Progenitor cell of endocrine pancreas (in vitro differentiated cells): ENCODE measurements around the gene SMAD3. TPM values are rescaled to one million over a fixed set of nuclear protein-coding genes. Genes with fewer than 3 reads are reported as not detected.

Experiments used
- DNase-seq: peaks from one replicate; pipeline ENCODE4 v3.0.0; 2021; ENCODE audit warnings: low spot score; ENCODE audit not compliant: unreplicated experiment
- H3K27ac Mint-ChIP-seq: 2 replicates; pipeline ENCODE4 v1.8.0; 2021; ENCODE audit warnings: mild to moderate bottlenecking, moderate library complexity, mixed read lengths
- H3K27me3 Mint-ChIP-seq: 2 replicates; pipeline ENCODE4 v1.8.0; 2021; ENCODE audit warnings: mixed read lengths
- H3K36me3 Mint-ChIP-seq: 2 replicates; pipeline ENCODE4 v1.8.0; 2022; ENCODE audit warnings: mixed read lengths; ENCODE audit not compliant: insufficient read depth
- H3K4me1 Mint-ChIP-seq: 2 replicates; pipeline ENCODE4 v1.8.0; 2021; ENCODE audit warnings: low read depth, mixed read lengths
- H3K4me3 Mint-ChIP-seq: 2 replicates; pipeline ENCODE4 v1.8.0; 2021; ENCODE audit warnings: low read depth, mild to moderate bottlenecking, moderate library complexity, mixed read lengths
- H3K9me3 Mint-ChIP-seq: 2 replicates; pipeline ENCODE4 v1.8.0; 2021; ENCODE audit warnings: low read depth, mixed read lengths
- CTCF ChIP-seq: fragments of 200-600 bp; sonication (generic); IDR thresholded peaks from one replicate; pipeline ENCODE4 v1.5.0; 2021; ENCODE audit warnings: antibody characterized with exemption, mild to moderate bottlenecking; ENCODE audit not compliant: unreplicated experiment
- total RNA-seq: library from RNA; stranded (reverse); gene quantifications from 2 replicates; pipeline ENCODE4 v1.2.1, GENCODE V29; 2021

Gene SMAD3
- total RNA-seq, 1 donor from 2014 or later: 51.3 TPM

- Mint-ChIP-seq H3K36me3 (no peaks in the 10 kb centered on the region), H3K9me3 (no peaks in the 10 kb centered on the region), H3K27me3 (no peaks in the 10 kb centered on the region), H3K4me1 (peaks cover 22% of the 10 kb centered on the region), H3K4me3 (no peak overlapping the region), H3K27ac (no peak overlapping the region)
- no peak for DNase-seq
- no peak for TF ChIP-seq CTCF
These were observed 36.7 kb downstream of the SMAD3 start for GRCh38 chr15:67101911-67102598.

- no peak for DNase-seq
- no peak for TF ChIP-seq CTCF
- Mint-ChIP-seq H3K27me3 (no peaks in the 10 kb centered on the region), H3K27ac (no peak overlapping the region), H3K9me3 (no peaks in the 10 kb centered on the region), H3K36me3 (no peaks in the 10 kb centered on the region), H3K4me1 (peaks cover 27% of the 10 kb centered on the region), H3K4me3 (no peak overlapping the region)
These were observed 37.2 kb downstream of the SMAD3 start for GRCh38 chr15:67102599-67102929.

GRCh38 chr15:67103021-67103420, 37.6 kb downstream of the SMAD3 start:
- Mint-ChIP-seq H3K36me3 (no peaks in the 10 kb centered on the region), H3K27ac (peak overlapping the region; percentile 0), H3K4me3 (no peak overlapping the region), H3K9me3 (no peaks in the 10 kb centered on the region), H3K4me1 (peaks cover 30% of the 10 kb centered on the region), H3K27me3 (no peaks in the 10 kb centered on the region)
- no peak for TF ChIP-seq CTCF
- DNase-seq: no peak

- no peaks in the 10 kb centered on the region for H3K9me3 Mint-ChIP-seq
- H3K27ac Mint-ChIP-seq: peak overlapping the region; percentile 19
- no peaks in the 10 kb centered on the region for H3K36me3 Mint-ChIP-seq
- H3K4me3 Mint-ChIP-seq: no peak overlapping the region
- no peak for DNase-seq
- TF ChIP-seq CTCF: no peak
- no peaks in the 10 kb centered on the region for H3K27me3 Mint-ChIP-seq
- peaks cover 32% of the 10 kb centered on the region for H3K4me1 Mint-ChIP-seq
These were observed 38.0 kb downstream of the SMAD3 start for GRCh38 chr15:67103432-67103831.

GRCh38 chr15:67103869-67104268, 38.5 kb downstream of the SMAD3 start:
- Mint-ChIP-seq H3K4me3 (no peak overlapping the region), H3K9me3 (no peaks in the 10 kb centered on the region), H3K27ac (peak overlapping the region; percentile 19), H3K27me3 (no peaks in the 10 kb centered on the region), H3K36me3 (no peaks in the 10 kb centered on the region), H3K4me1 (peaks cover 32% of the 10 kb centered on the region)
- TF ChIP-seq CTCF: no peak
- DNase-seq: no peak
